K562 (cell line): Measurements from ENCODE around the gene SYT3. TPM values are rescaled to one million over a fixed set of nuclear protein-coding genes. Genes with fewer than 3 reads are reported as not detected.

Experiments used
- ATAC-seq: fragments of 200-7000 bp; cut with Tn5 transposase; 3 replicates; pipeline ENCODE4 v1.9.1; 2020; ENCODE audit warnings: moderate library complexity
- BruUV-seq: library from RNA; stranded (reverse); fragments of 400-500 nt; replicated peaks from 2 replicates; lab custom pipeline; 2021; lab: Mats Ljungman, UMichigan
- CTCF ChIA-PET: fragments of 300-600 bp; formaldehyde crosslinking; extraction: SDS; loops from one replicate; lab custom pipeline; 2021; ENCODE audit warnings: low intra/inter-chr PET ratio; lab: Yijun Ruan, JAX
- POLR2A ChIA-PET: fragments of 300-600, 350-650 bp; sonication (Branson Sonifier 250); formaldehyde crosslinking; extraction: SDS; loops from one replicate; lab custom pipeline; 2021; ENCODE audit warnings: antibody characterized with exemption, inconsistent platforms; lab: Yijun Ruan, JAX
- DNase-seq, 4 experiments: peaks; one replicate each; pipeline versions ENCODE4 v3.0.0 to v3.0.0-alpha.2; 2011 to 2018; ENCODE audit warnings: low spot score in 3 of 4, mixed read lengths in 3 of 4; ENCODE audit errors: extremely low read depth in 1 of 4
- FAIRE-seq: peaks from 2 replicates; lab custom pipeline; 2011; peaks lifted over from hg19 to GRCh38; lab: Jason Lieb, UNC
- H2AFZ ChIP-seq: 2 replicates; pipeline ENCODE4 v1.6.0; 2011; ENCODE audit warnings: low read depth, low read length, control low read depth, inconsistent platforms
- H3K27ac ChIP-seq: fragments of 200-600 bp; 3 replicates; pipeline ENCODE4 v1.8.0; 2011; ENCODE audit warnings: low read depth, mild to moderate bottlenecking, control low read depth, inconsistent platforms, low read length, moderate library complexity, mixed read lengths; ENCODE audit errors: extremely low read depth
- H3K27me3 ChIP-seq, 2 experiments: fragments of 300-600 bp in 1 of 2; 2 replicates in 1 of 2; 3 replicates in 1 of 2; pipeline versions ENCODE4 v1.6.0 to v1.8.0; 2011; ENCODE audit warnings: inconsistent platforms in 2 of 2, low read length in 2 of 2, mild to moderate bottlenecking in 1 of 2, mixed read lengths in 1 of 2, moderate library complexity in 1 of 2; ENCODE audit not compliant: control insufficient read depth in 2 of 2, insufficient read depth in 2 of 2
- H3K36me3 ChIP-seq: fragments of 300-600 bp; 3 replicates; pipeline ENCODE4 v1.8.0; 2011; ENCODE audit warnings: mild to moderate bottlenecking, low read length, inconsistent platforms; ENCODE audit not compliant: control insufficient read depth, insufficient read depth
- H3K4me1 ChIP-seq, 2 experiments: fragments of 200-600 bp in 1 of 2; replicated peaks in 1 of 2; 2 replicates in 1 of 2; 3 replicates in 1 of 2; pipeline versions ENCODE4 v1.5.1 to v1.8.0; 2011; ENCODE audit warnings: inconsistent platforms in 2 of 2, low read length in 2 of 2, mild to moderate bottlenecking in 1 of 2, mixed read lengths in 1 of 2, moderate library complexity in 1 of 2; ENCODE audit not compliant: control insufficient read depth in 2 of 2, insufficient read depth in 2 of 2
- H3K4me2 ChIP-seq: 2 replicates; pipeline ENCODE4 v1.6.1; 2011; ENCODE audit warnings: low read length, control low read depth, inconsistent platforms, mixed read lengths; ENCODE audit not compliant: insufficient read depth
- H3K4me3 ChIP-seq: fragments of 200-600 bp; sonication (generic), shearing (Covaris generic); 2 replicates; pipeline ENCODE4 v1.5.1; 2016; ENCODE audit warnings: control low read depth, inconsistent platforms
- H3K79me2 ChIP-seq: fragments of 200-600 bp; 3 replicates; pipeline ENCODE4 v1.8.0; 2011; ENCODE audit warnings: low read length, inconsistent platforms; ENCODE audit not compliant: control insufficient read depth, insufficient read depth
- H3K9ac ChIP-seq, 2 experiments: 2 replicates each; pipeline versions ENCODE4 v1.6.0 to v1.6.1; 2011; ENCODE audit warnings: low read depth in 2 of 2, low read length in 2 of 2, control low read depth in 1 of 2, inconsistent platforms in 1 of 2, mild to moderate bottlenecking in 1 of 2, mixed read lengths in 1 of 2; ENCODE audit not compliant: insufficient read depth in 1 of 2
- H3K9me1 ChIP-seq: one replicate; pipeline ENCODE4 v1.6.0; 2011; ENCODE audit warnings: inconsistent platforms, mild to moderate bottlenecking, low read length, moderate library complexity; ENCODE audit not compliant: control insufficient read depth, insufficient read depth
- H3K9me3 ChIP-seq: replicated peaks from 2 replicates; pipeline ENCODE4 v1.5.1; 2011; ENCODE audit warnings: low read depth, low read length, inconsistent platforms; ENCODE audit not compliant: control insufficient read depth, insufficient read depth
- H4K20me1 ChIP-seq: replicated peaks from 2 replicates; pipeline ENCODE4 v1.6.1; 2011; ENCODE audit warnings: low read length, inconsistent platforms, mixed read lengths; ENCODE audit not compliant: control insufficient read depth, insufficient read depth
- CBFB ChIP-seq: sonication (generic); formaldehyde crosslinking; IDR thresholded peaks from 2 replicates; pipeline ENCODE4 v1.4.0; 2020; ENCODE audit warnings: mild to moderate bottlenecking, missing genetic modification reagents
- EGR1 ChIP-seq: fragments of 450-650 bp; conservative IDR thresholded peaks from 2 replicates; pipeline ENCODE4 v1.6.1; 2017; ENCODE audit warnings: mild to moderate bottlenecking
- IRF1 ChIP-seq: sonication (generic); formaldehyde crosslinking; IDR thresholded peaks from 2 replicates; pipeline ENCODE4 v1.8.0; 2022; ENCODE audit warnings: missing genetic modification reagents, mild to moderate bottlenecking, borderline replicate concordance
- MAZ ChIP-seq, 2 experiments: fragments of 450-650 bp in 1 of 2; sonication (generic) in 1 of 2; formaldehyde crosslinking; IDR thresholded peaks in 1 of 2; conservative IDR thresholded peaks in 1 of 2; 2 replicates each; pipeline versions ENCODE4 v1.4.0 to v1.5.0; 2020; ENCODE audit warnings: mild to moderate bottlenecking in 1 of 2, missing genetic modification reagents in 1 of 2
- POLR2B ChIP-seq: fragments of 450-650 bp; IDR thresholded peaks from 2 replicates; pipeline ENCODE4 v1.6.1; 2018; ENCODE audit warnings: low read depth; ENCODE audit not compliant: partially characterized antibody
- ZKSCAN1 ChIP-seq: fragments of 150-350 bp; IDR thresholded peaks from 2 replicates; pipeline ENCODE4 v1.6.1; 2016; ENCODE audit warnings: low read depth, low read length
- WGBS: fragments of 100-300 bp; shearing (Covaris generic); methylation state at CpG from one replicate; pipeline ENCODE4 v1.1.6; 2016; ENCODE audit warnings: low coverage, mixed read lengths; ENCODE audit not compliant: insufficient coverage; ENCODE audit errors: missing lambda C conversion rate; 5-methylcytosine and 5-hydroxymethylcytosine counted together
- in situ Hi-C: fragments of 300-500 bp; cut with MboI; formaldehyde crosslinking; loops from 4 replicates; pipeline ENCODE4 v1.15.0; 2018; ENCODE audit warnings: inconsistent platforms, mixed read lengths
- intact Hi-C: fragments of 100-400 bp; cut with micrococcal nuclease; formaldehyde crosslinking; loops from 2 replicates; pipeline ENCODE4 v1.14.2; 2022
- polyA plus RNA-seq, 8 experiments: library from polyadenylated mRNA; depleted of rRNA in 4 of 8; stranded (reverse) in 5 of 8; unstranded in 3 of 8; fragments of >200 nt; fragmentation: Nextera tagmentation in 2 of 8; fragmentation: Illumina TruSeq in 1 of 8; extraction: Ambion mirVana in 2 of 8; extraction: Trizol in 1 of 8; gene quantifications; 2 replicates each; pipeline versions ENCODE4 v1.2.1 to v1.2.3, GENCODE V29; 2011 to 2014; ENCODE audit warnings: inconsistent platforms in 1 of 8, missing spikeins in 1 of 8
- total RNA-seq, 7 experiments: library from RNA; depleted of rRNA in 6 of 7; stranded (reverse); fragments of >200 nt in 6 of 7; fragmentation: Illumina TruSeq in 2 of 7; extraction: Trizol in 2 of 7; gene quantifications; 2 replicates each; pipeline versions ENCODE4 v1.2.1 to v1.2.3, GENCODE V29; 2011 to 2021; ENCODE audit warnings: low replicate concordance in 1 of 7

Gene SYT3
- total and polyA plus RNA-seq, 9 of the 15 experiments (the other 6 are each of a cell fraction or from before 2014, with no cell fraction given): 0.36 to 2.0 (median 0.54) TPM; not detected in 2

- TF ChIP-seq POLR2B (no peak), MAZ (CRISPR knock-in tag; conservative IDR thresholded peaks at IDR 0.05 in 1 of 2, IDR thresholded peaks at IDR 0.05 in 1 of 2) (0 out of 4 replicates have a peak, but pooled peaks of 1 of the 2 experiments have one; percentile 58), CBFB (peak; percentile 76; the same call in 1 of the 2 replicates)
These were observed 29.8 kb upstream of the SYT3 start (continued) for GRCh38 chr19:50669302-50670101.

- intact Hi-C loops: no loop called here
- ChIA-PET CTCF (interaction anchor here (0.6 to 1.6 kb wide), 7 partner anchors 61 to 253 kb away, joined by 3 to 11 read pairs (median 4); no protein-coding TSS in a partner anchor), POLR2A (interaction anchor here (0.9 kb wide), 1 partner anchor 136 kb away, joined by 3 read pairs; no protein-coding TSS in a partner anchor)
- no peak overlapping the region for H3K4me3 ChIP-seq
- TF ChIP-seq EGR1 (0 out of 2 replicates have a peak, but pooled peaks have one; percentile 4), IRF1 (CRISPR knock-in tag) (no peak), ZKSCAN1 (0 out of 2 replicates have a peak, but pooled peaks have one; percentile 6)
- H2AFZ ChIP-seq: no peak overlapping the region
- H3K4me2 ChIP-seq: no peak overlapping the region
- no peak for DNase-seq
- in situ Hi-C loops: no loop called here
- H3K27me3 ChIP-seq: peaks cover 19 to 38% of the 10 kb centered on the region in 2 experiments
- peaks cover 9% of the 10 kb centered on the region; the same call in 1 of the 2 replicates for H4K20me1 ChIP-seq
- peaks cover 5% of the 10 kb centered on the region for H3K9me3 ChIP-seq
- H3K79me2 ChIP-seq: no peaks in the 10 kb centered on the region
- no peak overlapping the region for H3K9ac ChIP-seq
- BruUV-seq: no TSS peak
- no peak overlapping the region for H3K27ac ChIP-seq
- no peaks in the 10 kb centered on the region for H3K9me1 ChIP-seq
- no peak for FAIRE-seq
- no peak; the same call in 2 of the 3 replicates for ATAC-seq
- H3K36me3 ChIP-seq: no peaks in the 10 kb centered on the region
- peaks cover 0 to 32% of the 10 kb centered on the region in 2 experiments; a peak in 2 of 5 replicates for H3K4me1 ChIP-seq
- 41% methylated on average over 5 of the region's 20 CpGs for WGBS
These were observed 29.2 kb upstream of the SYT3 start for GRCh38 chr19:50668879-50669278.
